Liver (tissue), 3 donors: ENCODE measurements around the gene PRORP.

Experiments
- CTCF ChIP-seq: fragments of 150-350 bp; IDR thresholded peaks from 2 replicates; pipeline ENCODE4 v1.5.1; 2017; ENCODE audit warnings: improper control_type of control experiment, low read depth, low read length; ENCODE audit not compliant: missing input control
- EGR1 ChIP-seq, 2 donors: IDR thresholded peaks; 2 replicates each; pipeline ENCODE4 v1.6.1; 2016 to 2018; ENCODE audit warnings: antibody characterized with exemption in 2 of 2, low read depth in 2 of 2
- FOXA1 ChIP-seq: IDR thresholded peaks from 2 replicates; pipeline ENCODE4 v1.6.1; 2016; ENCODE audit warnings: antibody characterized with exemption
- GABPA ChIP-seq, 2 donors: IDR thresholded peaks in 1 of 2; conservative IDR thresholded peaks in 1 of 2; 2 replicates each; pipeline ENCODE4 v1.6.1; 2016; ENCODE audit warnings: antibody characterized with exemption in 2 of 2, mild to moderate bottlenecking in 1 of 2, moderate library complexity in 1 of 2
- HNF4G ChIP-seq: IDR thresholded peaks from 2 replicates; pipeline ENCODE4 v1.6.1; 2016; ENCODE audit warnings: antibody characterized with exemption
- JUND ChIP-seq, 2 donors: IDR thresholded peaks; 2 replicates each; pipeline ENCODE4 v1.6.1; 2016; ENCODE audit warnings: antibody characterized with exemption in 2 of 2
- MAX ChIP-seq: IDR thresholded peaks from 2 replicates; pipeline ENCODE4 v1.6.1; 2016; ENCODE audit warnings: antibody characterized with exemption
- RAD21 ChIP-seq, 2 donors: IDR thresholded peaks; 2 replicates each; pipeline ENCODE4 v1.6.1; 2016; ENCODE audit warnings: antibody characterized with exemption in 2 of 2, mild to moderate bottlenecking in 2 of 2
- RXRA ChIP-seq, 2 donors: IDR thresholded peaks; 2 replicates each; pipeline ENCODE4 v1.6.1; 2017 to 2018; ENCODE audit warnings: antibody characterized with exemption in 2 of 2, mild to moderate bottlenecking in 1 of 2
- SP1 ChIP-seq: IDR thresholded peaks from 2 replicates; pipeline ENCODE4 v1.6.1; 2018; ENCODE audit warnings: antibody characterized with exemption, mild to moderate bottlenecking
- TAF1 ChIP-seq: conservative IDR thresholded peaks from 2 replicates; pipeline ENCODE4 v1.6.1; 2016; ENCODE audit warnings: antibody characterized with exemption, mild to moderate bottlenecking
- YY1 ChIP-seq: IDR thresholded peaks from 2 replicates; pipeline ENCODE4 v1.6.1; 2016; ENCODE audit warnings: antibody characterized with exemption, mild to moderate bottlenecking
- ZBTB33 ChIP-seq: IDR thresholded peaks from 2 replicates; pipeline ENCODE4 v1.6.1; 2016; ENCODE audit warnings: antibody characterized with exemption
- TF ChIP-seq, protein P1 (sequence below): IDR thresholded peaks from 2 replicates; pipeline ENCODE4 v1.6.1; 2016; ENCODE audit warnings: antibody characterized with exemption, mild to moderate bottlenecking
- donor health status: healthy.
- donor health status: healthy.

DNA sequence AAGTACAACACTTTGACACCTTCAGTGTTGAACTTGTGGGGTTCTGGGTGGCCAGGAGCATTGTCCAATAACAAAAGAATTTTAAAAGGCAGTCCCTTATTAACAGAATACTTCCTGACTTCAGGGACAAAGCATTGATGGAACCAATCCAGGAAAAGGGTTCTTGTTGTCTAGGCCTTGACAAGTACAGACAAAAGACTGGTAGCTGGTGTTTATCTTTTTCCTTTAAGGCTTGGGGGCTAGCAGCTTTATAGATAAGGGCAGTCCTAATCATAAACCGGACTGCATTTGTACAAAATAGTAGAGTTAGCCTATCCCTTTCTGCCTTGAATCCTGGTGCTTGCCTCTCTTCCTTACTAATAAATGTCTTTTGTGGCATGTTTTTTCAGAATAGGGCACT lies 48.9 kb upstream of the PRORP start:
- TF ChIP-seq RAD21 (IDR thresholded peaks at IDR 0.05), result no peak
- no peak for TF ChIP-seq MAX
- TF ChIP-seq CTCF, result no peak
- no peak for TF ChIP-seq HNF4G
- no peak for TF ChIP-seq TAF1
- TF ChIP-seq, protein P1, sequence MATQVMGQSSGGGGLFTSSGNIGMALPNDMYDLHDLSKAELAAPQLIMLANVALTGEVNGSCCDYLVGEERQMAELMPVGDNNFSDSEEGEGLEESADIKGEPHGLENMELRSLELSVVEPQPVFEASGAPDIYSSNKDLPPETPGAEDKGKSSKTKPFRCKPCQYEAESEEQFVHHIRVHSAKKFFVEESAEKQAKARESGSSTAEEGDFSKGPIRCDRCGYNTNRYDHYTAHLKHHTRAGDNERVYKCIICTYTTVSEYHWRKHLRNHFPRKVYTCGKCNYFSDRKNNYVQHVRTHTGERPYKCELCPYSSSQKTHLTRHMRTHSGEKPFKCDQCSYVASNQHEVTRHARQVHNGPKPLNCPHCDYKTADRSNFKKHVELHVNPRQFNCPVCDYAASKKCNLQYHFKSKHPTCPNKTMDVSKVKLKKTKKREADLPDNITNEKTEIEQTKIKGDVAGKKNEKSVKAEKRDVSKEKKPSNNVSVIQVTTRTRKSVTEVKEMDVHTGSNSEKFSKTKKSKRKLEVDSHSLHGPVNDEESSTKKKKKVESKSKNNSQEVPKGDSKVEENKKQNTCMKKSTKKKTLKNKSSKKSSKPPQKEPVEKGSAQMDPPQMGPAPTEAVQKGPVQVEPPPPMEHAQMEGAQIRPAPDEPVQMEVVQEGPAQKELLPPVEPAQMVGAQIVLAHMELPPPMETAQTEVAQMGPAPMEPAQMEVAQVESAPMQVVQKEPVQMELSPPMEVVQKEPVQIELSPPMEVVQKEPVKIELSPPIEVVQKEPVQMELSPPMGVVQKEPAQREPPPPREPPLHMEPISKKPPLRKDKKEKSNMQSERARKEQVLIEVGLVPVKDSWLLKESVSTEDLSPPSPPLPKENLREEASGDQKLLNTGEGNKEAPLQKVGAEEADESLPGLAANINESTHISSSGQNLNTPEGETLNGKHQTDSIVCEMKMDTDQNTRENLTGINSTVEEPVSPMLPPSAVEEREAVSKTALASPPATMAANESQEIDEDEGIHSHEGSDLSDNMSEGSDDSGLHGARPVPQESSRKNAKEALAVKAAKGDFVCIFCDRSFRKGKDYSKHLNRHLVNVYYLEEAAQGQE, result no peak
- TF ChIP-seq FOXA1, result no peak
- no peak for TF ChIP-seq SP1
- no peak for TF ChIP-seq YY1
- TF ChIP-seq ZBTB33, result no peak
- no peak for TF ChIP-seq RXRA (IDR thresholded peaks at IDR 0.05)
- TF ChIP-seq EGR1 (IDR thresholded peaks at IDR 0.05; ENCODE audit: low read depth in 2 of 2), result no peak
- TF ChIP-seq JUND (IDR thresholded peaks at IDR 0.05), result no peak
- TF ChIP-seq GABPA (IDR thresholded peaks at IDR 0.05 in 1 of 2, conservative IDR thresholded peaks at IDR 0.05 in 1 of 2), result no peak
